Loucy (cell line): ENCODE results near the gene GCNT4.

Source experiments
- EZH2phosphoT487 ChIP-seq: fragments of 200-600 bp; IDR thresholded peaks from 2 replicates; pipeline ENCODE4 v1.6.1; 2018; ENCODE audit warnings: antibody characterized with exemption, mild to moderate bottlenecking, moderate library complexity, borderline replicate concordance
- TF ChIP-seq, protein P1 (sequence below): fragments of 200-600 bp; sonication (generic); conservative IDR thresholded peaks from 2 replicates; pipeline ENCODE4 v1.5.1; 2014; ENCODE audit warnings: mild to moderate bottlenecking, antibody characterized with exemption, low read length

DNA sequence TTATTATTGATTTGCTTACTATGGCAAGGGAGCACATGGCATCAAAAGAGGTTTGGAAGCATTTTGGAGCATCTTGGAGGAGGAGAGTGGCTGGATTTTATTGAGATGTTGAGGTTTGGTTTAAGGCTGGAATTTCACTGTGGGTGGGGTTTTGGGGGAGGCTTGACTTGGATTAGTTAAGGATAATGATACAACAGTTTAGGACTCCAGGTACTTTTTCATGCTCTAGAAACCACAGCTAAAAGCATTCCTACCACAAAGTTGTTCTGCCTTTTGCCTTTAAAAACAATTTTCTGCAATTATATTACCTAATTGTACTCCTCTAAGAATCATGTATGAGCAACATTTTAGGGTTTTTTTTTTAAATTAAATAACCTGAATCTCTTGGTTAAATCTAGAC is 5.0 kb downstream of the GCNT4 start:
- TF ChIP-seq, protein P1, sequence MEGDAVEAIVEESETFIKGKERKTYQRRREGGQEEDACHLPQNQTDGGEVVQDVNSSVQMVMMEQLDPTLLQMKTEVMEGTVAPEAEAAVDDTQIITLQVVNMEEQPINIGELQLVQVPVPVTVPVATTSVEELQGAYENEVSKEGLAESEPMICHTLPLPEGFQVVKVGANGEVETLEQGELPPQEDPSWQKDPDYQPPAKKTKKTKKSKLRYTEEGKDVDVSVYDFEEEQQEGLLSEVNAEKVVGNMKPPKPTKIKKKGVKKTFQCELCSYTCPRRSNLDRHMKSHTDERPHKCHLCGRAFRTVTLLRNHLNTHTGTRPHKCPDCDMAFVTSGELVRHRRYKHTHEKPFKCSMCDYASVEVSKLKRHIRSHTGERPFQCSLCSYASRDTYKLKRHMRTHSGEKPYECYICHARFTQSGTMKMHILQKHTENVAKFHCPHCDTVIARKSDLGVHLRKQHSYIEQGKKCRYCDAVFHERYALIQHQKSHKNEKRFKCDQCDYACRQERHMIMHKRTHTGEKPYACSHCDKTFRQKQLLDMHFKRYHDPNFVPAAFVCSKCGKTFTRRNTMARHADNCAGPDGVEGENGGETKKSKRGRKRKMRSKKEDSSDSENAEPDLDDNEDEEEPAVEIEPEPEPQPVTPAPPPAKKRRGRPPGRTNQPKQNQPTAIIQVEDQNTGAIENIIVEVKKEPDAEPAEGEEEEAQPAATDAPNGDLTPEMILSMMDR: no peak
- TF ChIP-seq EZH2phosphoT487: no peak
